GM12873 (cell line): ENCODE results near the gene ARID1B.

Source experiments
- CTCF ChIP-seq: IDR thresholded peaks from 2 replicates; pipeline ENCODE4 v1.5.1; 2012; ENCODE audit warnings: low read depth, mild to moderate bottlenecking, moderate library complexity, low read length, control low read depth; ENCODE audit not compliant: insufficient read depth; ENCODE audit errors: missing control alignments

Gene ARID1B

GRCh38 chr6:157094038-157094437 is 316.9 kb downstream of the ARID1B start:
- TF ChIP-seq CTCF = no peak

- TF ChIP-seq CTCF = no peak
Measured at GRCh38 chr6:157095084-157095483, 317.9 kb downstream of the ARID1B start.

DNA sequence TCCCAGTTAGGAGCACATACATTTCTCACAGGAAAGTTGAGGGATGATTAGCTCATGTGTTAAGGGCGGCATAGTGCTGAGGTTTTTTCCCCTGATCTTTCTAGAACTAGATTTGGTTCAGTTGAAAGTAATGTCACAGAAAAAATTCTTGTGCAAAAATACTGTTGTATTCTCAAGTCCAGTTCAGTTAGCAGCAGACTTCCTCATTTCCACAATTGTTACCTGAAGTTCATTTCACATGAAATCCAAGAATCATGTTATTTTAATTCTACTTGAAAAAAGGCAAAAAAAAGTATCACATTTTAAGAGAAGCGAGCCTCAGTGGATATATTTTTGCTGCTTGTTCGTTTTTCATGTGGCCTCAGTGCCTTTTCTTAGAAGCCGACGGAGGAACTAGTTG is 318.4 kb downstream of the ARID1B start:
- no peak for TF ChIP-seq CTCF

GRCh38 chr6:157096105-157096504 is 318.9 kb downstream of the ARID1B start:
- no peak for TF ChIP-seq CTCF

DNA sequence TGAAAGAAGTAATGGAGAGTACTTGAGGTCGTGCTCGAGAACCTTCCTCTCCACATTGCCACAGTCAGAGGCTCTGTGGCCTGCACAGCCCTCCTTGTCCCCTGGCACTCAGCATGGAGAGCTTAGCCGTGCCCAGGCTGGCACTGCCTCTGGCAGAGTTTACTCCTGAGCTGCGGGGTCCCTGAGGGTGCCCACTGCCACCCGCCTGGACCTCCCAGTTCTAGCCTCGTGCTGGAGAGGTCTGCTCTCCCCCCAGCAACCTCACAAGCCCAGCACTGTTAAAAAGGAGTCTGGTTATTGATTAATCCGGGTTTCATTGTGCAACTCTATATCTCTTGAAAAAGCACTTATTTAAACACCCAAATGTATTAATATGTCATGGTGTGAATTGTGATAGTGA is 319.3 kb downstream of the ARID1B start:
- no peak for TF ChIP-seq CTCF

DNA sequence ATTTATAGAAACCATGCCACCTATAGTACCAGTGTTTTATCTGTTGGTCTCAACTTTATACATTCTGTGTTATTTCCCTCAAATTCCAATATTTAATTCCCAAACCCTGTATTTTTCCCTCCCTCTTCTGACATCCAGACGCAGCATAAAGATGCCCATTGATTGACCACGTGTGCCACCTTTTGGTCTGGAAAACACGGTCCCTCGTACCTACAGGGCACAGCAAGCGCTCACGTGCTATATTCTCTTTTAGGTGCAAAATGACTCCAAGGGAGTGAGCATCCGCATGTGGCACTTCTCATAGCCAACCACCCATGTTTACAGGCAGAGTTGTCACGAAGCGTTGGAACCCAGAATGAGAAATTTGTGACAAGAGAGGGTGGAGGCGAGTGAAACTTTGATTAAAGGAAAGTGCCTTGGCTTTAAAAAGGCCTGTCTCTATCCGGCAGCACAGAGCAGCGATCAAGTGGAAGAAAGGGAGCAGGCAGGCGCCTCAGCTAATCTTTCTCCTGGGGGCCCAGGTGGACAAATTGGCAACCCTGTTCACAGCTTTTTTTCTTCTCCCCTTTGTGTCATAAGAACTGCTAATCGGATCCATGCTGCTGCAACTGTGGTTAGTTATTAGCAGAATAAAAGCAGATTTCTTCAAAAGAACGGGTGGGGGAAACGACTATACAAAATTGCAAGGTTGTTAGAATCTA is 320.2 kb downstream of the ARID1B start:
- TF ChIP-seq CTCF = no peak

DNA sequence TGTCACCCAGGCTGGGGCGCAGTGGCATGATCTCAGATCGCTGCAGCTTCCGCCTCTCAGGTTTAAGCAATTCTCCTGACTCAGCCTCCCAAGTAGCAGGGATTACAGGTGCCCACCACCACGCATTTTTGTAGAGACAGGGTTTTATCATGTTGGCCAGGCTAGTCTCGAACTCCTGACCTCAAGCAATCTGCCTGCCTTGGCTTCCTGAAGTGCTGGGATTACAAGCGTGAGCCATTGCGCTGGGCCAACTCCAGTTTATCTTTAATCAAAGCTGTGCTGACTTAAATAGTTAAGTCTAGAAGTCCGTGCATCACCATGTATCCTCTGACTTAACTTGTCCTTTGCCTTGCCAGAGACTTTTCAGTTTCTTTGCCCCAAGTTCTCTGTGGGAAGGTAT is 321.8 kb downstream of the ARID1B start:
- no peak for TF ChIP-seq CTCF
